Neural progenitor cell (in vitro differentiated cells): ENCODE data around the gene PRRC2B. TPM values are rescaled to one million over a fixed set of nuclear protein-coding genes. Genes with fewer than 3 reads are reported as not detected.
A peak's percentile ranks its signal among the peaks of the same experiment; 100 is the strongest.

Source experiments
- DNase-seq: peaks from one replicate; pipeline ENCODE4 v3.0.0-alpha.2; 2016; ENCODE audit warnings: low spot score
- H2AFZ ChIP-seq: fragments of 200-600 bp; sonication (generic); replicated peaks from 2 replicates; pipeline ENCODE4 v1.6.1; 2016; ENCODE audit warnings: antibody characterized with exemption
- H3F3A ChIP-seq: fragments of 200-600 bp; sonication (generic); 2 replicates; pipeline ENCODE4 v1.6.1; 2016; ENCODE audit warnings: antibody characterized with exemption, low read depth
- H3K27ac ChIP-seq: fragments of 200-600 bp; sonication (generic); 2 replicates; pipeline ENCODE4 v1.5.1; 2016; ENCODE audit warnings: mild to moderate bottlenecking
- H3K27me3 ChIP-seq: fragments of 200-600 bp; sonication (generic); 2 replicates; pipeline ENCODE4 v1.6.1; 2016; ENCODE audit warnings: mild to moderate bottlenecking, moderate library complexity
- H3K36me3 ChIP-seq: fragments of 200-600 bp; sonication (generic); 2 replicates; pipeline ENCODE4 v1.5.1; 2016
- H3K4me1 ChIP-seq: fragments of 200-600 bp; sonication (generic); 2 replicates; pipeline ENCODE4 v1.6.1; 2016; ENCODE audit warnings: mixed run types
- H3K4me2 ChIP-seq: fragments of 200-600 bp; sonication (generic); 2 replicates; pipeline ENCODE4 v1.6.1; 2016
- H3K4me3 ChIP-seq: fragments of 200-600 bp; sonication (generic); 2 replicates; pipeline ENCODE4 v1.5.1; 2016
- H3K79me2 ChIP-seq: fragments of 200-600 bp; sonication (generic); 2 replicates; pipeline ENCODE4 v1.6.1; 2016; ENCODE audit warnings: low read depth
- H3K9ac ChIP-seq: fragments of 200-600 bp; sonication (generic); 2 replicates; pipeline ENCODE4 v1.6.1; 2016
- H3K9me3 ChIP-seq: fragments of 200-600 bp; sonication (generic); 2 replicates; pipeline ENCODE4 v1.5.1; 2016; ENCODE audit warnings: low read depth
- H4K20me1 ChIP-seq: fragments of 200-600 bp; sonication (generic); 2 replicates; pipeline ENCODE4 v1.6.1; 2016; ENCODE audit warnings: low read depth
- H3K27ac Mint-ChIP-seq: 3 replicates; pipeline ENCODE4 v1.8.0; 2021; ENCODE audit warnings: mixed read lengths
- H3K27me3 Mint-ChIP-seq: 2 replicates; pipeline ENCODE4 v1.8.0; 2022; ENCODE audit warnings: low read depth, mild to moderate bottlenecking, inconsistent platforms, moderate library complexity, mixed read lengths; ENCODE audit not compliant: insufficient read depth
- H3K36me3 Mint-ChIP-seq: 3 replicates; pipeline ENCODE4 v1.8.0; 2021; ENCODE audit warnings: mixed read lengths
- H3K4me1 Mint-ChIP-seq: 3 replicates; pipeline ENCODE4 v1.8.0; 2021; ENCODE audit warnings: mixed read lengths
- H3K4me3 Mint-ChIP-seq: 3 replicates; pipeline ENCODE4 v1.8.0; 2021; ENCODE audit warnings: mild to moderate bottlenecking, moderate library complexity, mixed read lengths
- H3K9me3 Mint-ChIP-seq: 3 replicates; pipeline ENCODE4 v1.8.0; 2020; ENCODE audit warnings: mixed read lengths
- CTCF ChIP-seq: fragments of 200-600 bp; sonication (generic); IDR thresholded peaks from 2 replicates; pipeline ENCODE4 v1.5.1; 2017; ENCODE audit warnings: antibody characterized with exemption, mild to moderate bottlenecking
- EZH2 ChIP-seq: fragments of 200-600 bp; sonication (generic); IDR thresholded peaks from 2 replicates; pipeline ENCODE4 v1.6.1; 2017; ENCODE audit warnings: antibody characterized with exemption, mild to moderate bottlenecking, moderate library complexity
- EZH2phosphoT487 ChIP-seq: fragments of 200-600 bp; sonication (generic); IDR thresholded peaks from 2 replicates; pipeline ENCODE4 v1.6.1; 2017; ENCODE audit warnings: antibody characterized with exemption
- total RNA-seq: library from RNA; depleted of rRNA; stranded (reverse); fragments of >200 nt; gene quantifications from 2 replicates; pipeline ENCODE4 v1.2.3, GENCODE V29; 2015; ENCODE audit warnings: low replicate concordance

PRRC2B gene
- total RNA-seq, 1 donor from 2014 or later = 139 TPM

DNA sequence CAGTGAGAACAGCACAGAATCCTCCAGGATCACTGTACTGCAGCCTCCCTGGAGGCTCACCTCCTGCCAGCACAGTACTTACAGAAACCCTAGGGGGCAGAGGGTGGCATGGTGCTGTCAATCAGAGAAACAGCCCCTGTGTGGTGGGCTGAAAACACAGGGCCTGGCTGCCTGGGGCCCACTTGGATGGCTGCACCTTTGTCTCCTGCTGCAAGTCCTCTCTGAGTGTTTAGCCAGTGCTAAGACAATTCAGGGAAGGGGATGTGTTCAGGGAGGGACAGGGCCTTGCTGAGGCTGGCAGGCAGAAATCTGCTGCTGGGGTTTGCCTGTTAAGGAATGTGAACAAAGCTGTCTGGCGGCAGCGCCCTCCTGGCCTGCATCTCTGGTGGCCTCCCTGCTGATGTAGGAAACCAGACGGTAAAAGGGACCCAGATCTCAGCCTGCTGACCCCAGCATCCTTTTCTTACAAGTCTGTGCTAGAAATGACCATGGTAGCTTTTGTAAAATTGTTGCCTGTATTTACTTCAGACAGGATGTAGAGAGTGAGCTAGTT, 39.5 kb downstream of the PRRC2B start:
- no peak overlapping the region for H3K4me3 Mint-ChIP-seq
- Histone ChIP-seq H3K27me3 (no peaks in the 10 kb centered on the region), H3K27ac (peak overlapping the region; percentile 91), H3K4me1 (peaks cover 44% of the 10 kb centered on the region), H3K4me2 (peak overlapping the region; percentile 15), H3F3A (peaks cover 69% of the 10 kb centered on the region), H3K36me3 (peaks cover 12% of the 10 kb centered on the region), H2AFZ (no peak overlapping the region), H4K20me1 (peaks cover 100% of the 10 kb centered on the region), H3K4me3 (no peak overlapping the region), H3K9ac (no peak overlapping the region), H3K79me2 (peaks cover 100% of the 10 kb centered on the region), H3K9me3 (no peaks in the 10 kb centered on the region)
- no peaks in the 10 kb centered on the region for H3K27me3 Mint-ChIP-seq
- peaks cover 38% of the 10 kb centered on the region for H3K4me1 Mint-ChIP-seq
- DNase-seq = peak; percentile 35
- H3K9me3 Mint-ChIP-seq = no peaks in the 10 kb centered on the region
- H3K27ac Mint-ChIP-seq = no peak overlapping the region
- H3K36me3 Mint-ChIP-seq = peaks cover 52% of the 10 kb centered on the region
- TF ChIP-seq CTCF = no peak
- no peak for TF ChIP-seq EZH2
- TF ChIP-seq EZH2phosphoT487 = no peak

- Histone ChIP-seq H3K27me3 (no peaks in the 10 kb centered on the region), H3F3A (peaks cover 59% of the 10 kb centered on the region), H3K9ac (no peak overlapping the region), H3K79me2 (peaks cover 100% of the 10 kb centered on the region), H3K9me3 (no peaks in the 10 kb centered on the region), H2AFZ (no peak overlapping the region), H3K36me3 (peaks cover 12% of the 10 kb centered on the region), H3K27ac (no peak overlapping the region), H4K20me1 (peaks cover 100% of the 10 kb centered on the region), H3K4me1 (peaks cover 44% of the 10 kb centered on the region), H3K4me2 (no peak overlapping the region), H3K4me3 (no peak overlapping the region)
- TF ChIP-seq EZH2 (no peak), CTCF (no peak), EZH2phosphoT487 (no peak)
- H3K4me3 Mint-ChIP-seq = no peak overlapping the region
- H3K36me3 Mint-ChIP-seq = peaks cover 58% of the 10 kb centered on the region
- DNase-seq = no peak
- H3K27ac Mint-ChIP-seq = no peak overlapping the region
- H3K4me1 Mint-ChIP-seq = peaks cover 36% of the 10 kb centered on the region
- H3K27me3 Mint-ChIP-seq = peaks cover 2% of the 10 kb centered on the region
- H3K9me3 Mint-ChIP-seq = no peaks in the 10 kb centered on the region
These were observed 40.8 kb downstream of the PRRC2B start for GRCh38 chr9:131434673-131435072.

GRCh38 chr9:131436376-131436775, 42.5 kb downstream of the PRRC2B start:
- Histone ChIP-seq H3K4me1 (peaks cover 44% of the 10 kb centered on the region), H3K79me2 (peaks cover 100% of the 10 kb centered on the region)

More at GRCh38 chr9:131436376-131436775, 42.5 kb downstream of the PRRC2B start:
- Histone ChIP-seq H3K27ac (peak overlapping the region; percentile 50), H4K20me1 (peaks cover 100% of the 10 kb centered on the region), H3K4me2 (peak overlapping the region; percentile 18), H3K9ac (no peak overlapping the region), H3K27me3 (no peaks in the 10 kb centered on the region), H3K36me3 (peaks cover 22% of the 10 kb centered on the region), H3K9me3 (no peaks in the 10 kb centered on the region), H3K4me3 (no peak overlapping the region), H2AFZ (no peak overlapping the region), H3F3A (peaks cover 62% of the 10 kb centered on the region)
- Mint-ChIP-seq H3K27me3 (peaks cover 2% of the 10 kb centered on the region), H3K4me3 (no peak overlapping the region), H3K9me3 (no peaks in the 10 kb centered on the region), H3K36me3 (peaks cover 64% of the 10 kb centered on the region), H3K4me1 (peaks cover 36% of the 10 kb centered on the region), H3K27ac (no peak overlapping the region)
- DNase-seq = peak; percentile 55
- TF ChIP-seq CTCF (no peak), EZH2 (no peak), EZH2phosphoT487 (no peak)
